ENCODE results near the gene RFNG. TPM values are rescaled to one million over a fixed set of nuclear protein-coding genes. Genes with fewer than 3 reads are reported as not detected.

Gene RFNG, protein sequence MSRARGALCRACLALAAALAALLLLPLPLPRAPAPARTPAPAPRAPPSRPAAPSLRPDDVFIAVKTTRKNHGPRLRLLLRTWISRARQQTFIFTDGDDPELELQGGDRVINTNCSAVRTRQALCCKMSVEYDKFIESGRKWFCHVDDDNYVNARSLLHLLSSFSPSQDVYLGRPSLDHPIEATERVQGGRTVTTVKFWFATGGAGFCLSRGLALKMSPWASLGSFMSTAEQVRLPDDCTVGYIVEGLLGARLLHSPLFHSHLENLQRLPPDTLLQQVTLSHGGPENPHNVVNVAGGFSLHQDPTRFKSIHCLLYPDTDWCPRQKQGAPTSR
- 28.7 and 50.9 TPM in 2 replicates for total RNA-seq

GRCh38 chr17:82051776-82052637 lies at the start of gene RFNG, which contains the start of gene GPS1:
Gene RFNG, minus strand, starts transcription at chr17:82051811. Its CDS starts 45 bp downstream, at chr17:82051766.
Gene GPS1, plus strand, starts transcription at chr17:82051898. Its CDS starts 34 bp downstream, at chr17:82051932.

GRCh38 chr17:82098169-82098938 lies 46.7 kb upstream of the RFNG start, which contains the start of gene FASN:
Gene FASN, minus strand, starts transcription at chr17:82098236. Its CDS starts 1,791 bp downstream, at chr17:82096445.

DNA sequence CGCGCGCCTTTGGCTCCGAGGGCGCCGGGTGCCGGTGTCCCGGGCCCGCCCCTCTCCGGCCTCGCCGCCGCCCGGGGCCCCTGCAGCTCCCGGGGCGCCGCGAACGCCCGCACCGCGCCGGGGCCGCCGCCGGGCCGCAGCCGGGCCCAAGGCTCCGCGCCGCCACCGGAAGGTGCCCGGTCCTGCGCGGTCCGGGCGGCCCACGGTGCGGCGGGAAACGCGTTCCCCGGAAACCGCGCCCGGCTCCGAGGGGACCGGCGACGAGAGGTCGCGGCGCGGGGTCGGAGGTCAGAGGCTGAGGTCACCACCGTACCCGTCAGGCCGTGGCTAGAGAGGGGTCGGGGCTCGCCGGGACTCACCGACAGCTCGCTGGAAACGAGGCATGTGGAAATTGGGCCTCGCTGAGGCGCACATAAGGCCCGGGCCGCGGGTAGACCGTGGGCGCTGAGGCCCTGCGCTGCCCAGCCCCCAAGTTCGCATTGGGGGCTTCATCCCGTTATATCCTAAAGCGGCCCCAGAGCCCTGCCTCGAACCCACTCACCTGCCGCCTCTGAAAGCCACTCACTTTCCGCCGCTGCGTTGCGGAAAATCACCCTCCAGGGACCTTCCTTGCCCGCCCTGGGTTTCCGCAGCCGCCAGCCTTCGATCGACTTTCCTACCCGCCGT lies 14.2 kb upstream of the RFNG start, which contains the start of gene DUS1L:
TSS of gene DUS1L (minus strand) at position 167 of the 666 bp plus-strand sequence. CDS start 745 bp downstream, outside the sequence.

GRCh38 chr17:82037092-82037888 lies 14.3 kb downstream of the RFNG start, which contains the start of gene DCXR:
Gene DCXR, minus strand, starts transcription at chr17:82037697. Its CDS starts 15 bp downstream, at chr17:82037682.

GRCh38 chr17:82031303-82031884 lies 20.2 kb downstream of the RFNG start, which contains the start of gene RAC3:
Gene RAC3, plus strand, starts transcription at chr17:82031678. Its CDS starts 84 bp downstream, at chr17:82031762.

DNA sequence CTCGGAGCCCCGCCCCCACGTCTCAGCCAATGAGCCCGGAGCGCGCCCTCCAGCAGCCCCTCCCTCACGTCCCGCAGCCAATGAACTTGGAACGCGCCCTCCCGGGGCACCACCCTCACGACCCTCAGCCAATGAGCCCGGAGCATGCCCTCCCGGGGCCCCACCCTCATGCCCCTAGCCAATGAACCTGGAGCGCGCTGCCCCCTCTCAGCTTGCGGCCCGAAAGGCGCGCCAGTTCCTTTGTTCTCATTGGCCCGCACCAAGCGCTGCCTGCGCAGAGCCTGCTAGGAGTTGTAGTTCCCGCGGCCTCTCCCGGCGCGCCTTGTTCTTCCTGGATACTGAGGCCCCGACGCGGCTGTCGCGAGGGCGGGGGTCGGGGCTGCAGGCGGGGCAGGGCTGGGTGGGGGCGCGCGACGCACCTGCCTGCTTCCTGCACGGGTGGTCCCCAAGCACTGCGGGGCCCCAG lies 28.6 kb downstream of the RFNG start, which contains the start of gene LRRC45:
TSS of gene LRRC45 (plus strand) at position 325 of the 466 bp plus-strand sequence. CDS start 339 bp downstream, outside the sequence.

DNA sequence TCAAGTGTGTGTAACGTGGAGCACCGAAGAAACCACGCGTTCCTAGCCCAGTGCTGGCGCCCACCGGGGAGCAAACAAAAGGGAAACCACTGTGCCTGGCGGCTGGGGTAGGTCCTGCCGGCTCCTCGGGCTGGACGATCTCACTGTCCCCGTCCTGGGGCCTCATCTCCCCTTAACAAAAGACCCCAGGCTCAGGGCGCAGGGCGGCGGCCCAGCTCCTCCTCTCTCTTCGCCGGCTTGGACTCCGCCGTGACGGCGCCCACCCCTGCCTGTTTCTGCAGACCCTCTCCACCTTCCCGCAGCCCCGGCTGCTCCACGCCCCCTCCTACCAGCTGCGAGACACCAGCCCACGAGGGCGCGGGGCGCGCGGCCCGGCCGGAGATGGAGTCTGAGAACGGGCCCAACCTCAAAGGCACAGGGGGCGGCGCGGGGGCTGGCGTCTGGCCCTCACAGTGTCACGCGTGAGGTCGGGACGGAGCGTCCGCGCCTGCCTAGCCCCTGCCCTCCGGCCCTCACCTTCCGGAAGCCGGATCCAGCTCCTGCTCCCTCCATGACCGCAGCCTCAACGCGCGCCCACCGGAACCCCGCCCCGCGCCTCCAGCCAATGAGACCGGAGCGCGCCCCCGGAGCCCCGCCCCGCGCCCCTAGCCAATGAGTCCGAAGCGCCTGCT lies 29.2 kb downstream of the RFNG start, which contains the start of gene CENPX:
TSS of gene CENPX (minus strand) at position 569 of the 671 bp plus-strand sequence. CDS start at position 552, 17 bp downstream.

Other genes starting within 250 kb of the RFNG start
- not detected in 2 replicates for gene GCGR, start 247.7 kb downstream of the RFNG start, total RNA-seq
- gene MCRIP1, start 218.5 kb downstream of the RFNG start, total RNA-seq, result 85.0 and 126 TPM in 2 replicates
- gene PPP1R27, start 216.8 kb downstream of the RFNG start, total RNA-seq, result not detected in 2 replicates
- 1,482 and 2,745 TPM in 2 replicates for gene P4HB, start 191.3 kb downstream of the RFNG start, total RNA-seq
- gene ARHGDIA, start 180.5 kb downstream of the RFNG start, total RNA-seq, result 159 and 234 TPM in 2 replicates
- gene ALYREF, start 160.2 kb downstream of the RFNG start, total RNA-seq, result 129 and 334 TPM in 2 replicates
- 228 and 235 TPM in 2 replicates for gene ANAPC11, start 160.1 kb downstream of the RFNG start, total RNA-seq
- 0.22 and 0.25 TPM in 2 replicates for gene NPB, start 149.6 kb downstream of the RFNG start, total RNA-seq
- gene PCYT2, start 140.4 kb downstream of the RFNG start, total RNA-seq, result 108 TPM in 2 replicates
- 32.2 and 36.1 TPM in 2 replicates for gene SIRT7, start 133.6 kb downstream of the RFNG start, total RNA-seq
- gene MAFG, start 124.1 kb downstream of the RFNG start, total RNA-seq, result 25.9 and 39.5 TPM in 2 replicates
- 92.4 and 182 TPM in 2 replicates for gene PYCR1, start 114.5 kb downstream of the RFNG start, total RNA-seq
- 0.12 TPM in 1 of 2 replicates, not detected in the other for gene MYADML2, start 104.6 kb downstream of the RFNG start, total RNA-seq
- gene NOTUM, start 90.6 kb downstream of the RFNG start, total RNA-seq, result under 0.01 TPM in 2 replicates
- 26.8 and 30.4 TPM in 2 replicates for gene ASPSCR1, start 74.2 kb downstream of the RFNG start, total RNA-seq
- gene CENPX, start 28.9 kb downstream of the RFNG start, total RNA-seq, result 22.2 and 55.8 TPM in 2 replicates
- gene LRRC45, start 28.5 kb downstream of the RFNG start, total RNA-seq, result 18.6 and 28.7 TPM in 2 replicates
- gene RAC3, start 20.1 kb downstream of the RFNG start, total RNA-seq, result 7.4 and 9.0 TPM in 2 replicates
- 47.3 and 55.2 TPM in 2 replicates for gene DCXR, start 14.1 kb downstream of the RFNG start, total RNA-seq
- gene GPS1, start 87 bp upstream of the RFNG start, total RNA-seq, result 99.2 and 137 TPM in 2 replicates
- gene DUS1L, start 14.0 kb upstream of the RFNG start, total RNA-seq, result 70.9 and 85.4 TPM in 2 replicates
- 234 and 261 TPM in 2 replicates for gene FASN, start 46.4 kb upstream of the RFNG start, total RNA-seq
- gene CCDC57, start 161.0 kb upstream of the RFNG start, total RNA-seq, result 21.7 and 22.1 TPM in 2 replicates
- gene SLC16A3, start 177.2 kb upstream of the RFNG start, total RNA-seq, result 119 and 123 TPM in 2 replicates
- 57.6 and 59.3 TPM in 2 replicates for gene CSNK1D, start 221.9 kb upstream of the RFNG start, total RNA-seq

All from uterine smooth muscle cell (primary cell).